Measurements from ENCODE around the gene WWOX.

The WWOX gene

GRCh38 chr16:78654929-78655328, 555.5 kb downstream of the WWOX start:
- TF ChIP-seq POLR2AphosphoS5 (IDR thresholded peaks at IDR 0.05; ENCODE audit: low read depth, low read length), result no peak
- no peak for TF ChIP-seq FOXP2 (optimal IDR thresholded peaks at IDR 0.05; ENCODE audit: borderline replicate concordance, extremely low read depth, extremely low read length, insufficient read depth)
- no peak for TF ChIP-seq SIN3A (IDR thresholded peaks at IDR 0.05; ENCODE audit: borderline replicate concordance, insufficient read depth, low read length)
- TF ChIP-seq REST (IDR thresholded peaks at IDR 0.05; ENCODE audit: insufficient read depth in 1 of 2, low read depth in 2 of 2, low read length in 2 of 2), result no peak
- TF ChIP-seq TAF1 (IDR thresholded peaks at IDR 0.05; ENCODE audit: borderline replicate concordance, insufficient read depth, low read length), result no peak

GRCh38 chr16:78655331-78656113, 556.1 kb downstream of the WWOX start:
- no peak for TF ChIP-seq TAF1 (IDR thresholded peaks at IDR 0.05; ENCODE audit: borderline replicate concordance, insufficient read depth, low read length)
- no peak for TF ChIP-seq SIN3A (IDR thresholded peaks at IDR 0.05; ENCODE audit: borderline replicate concordance, insufficient read depth, low read length)
- no peak for TF ChIP-seq REST (IDR thresholded peaks at IDR 0.05; ENCODE audit: insufficient read depth in 1 of 2, low read depth in 2 of 2, low read length in 2 of 2)
- no peak for TF ChIP-seq POLR2AphosphoS5 (IDR thresholded peaks at IDR 0.05; ENCODE audit: low read depth, low read length)
- no peak for TF ChIP-seq FOXP2 (optimal IDR thresholded peaks at IDR 0.05; ENCODE audit: borderline replicate concordance, extremely low read depth, extremely low read length, insufficient read depth)

GRCh38 chr16:78656887-78657286, 557.4 kb downstream of the WWOX start:
- TF ChIP-seq FOXP2 (optimal IDR thresholded peaks at IDR 0.05; ENCODE audit: borderline replicate concordance, extremely low read depth, extremely low read length, insufficient read depth) (no peak), REST (IDR thresholded peaks at IDR 0.05; ENCODE audit: insufficient read depth in 1 of 2, low read depth in 2 of 2, low read length in 2 of 2) (no peak), TAF1 (IDR thresholded peaks at IDR 0.05; ENCODE audit: borderline replicate concordance, insufficient read depth, low read length) (no peak), SIN3A (IDR thresholded peaks at IDR 0.05; ENCODE audit: borderline replicate concordance, insufficient read depth, low read length) (no peak), POLR2AphosphoS5 (IDR thresholded peaks at IDR 0.05; ENCODE audit: low read depth, low read length) (no peak)

GRCh38 chr16:78659216-78659615, 559.8 kb downstream of the WWOX start:
- TF ChIP-seq TAF1 (IDR thresholded peaks at IDR 0.05; ENCODE audit: borderline replicate concordance, insufficient read depth, low read length) (no peak), SIN3A (IDR thresholded peaks at IDR 0.05; ENCODE audit: borderline replicate concordance, insufficient read depth, low read length) (no peak), POLR2AphosphoS5 (IDR thresholded peaks at IDR 0.05; ENCODE audit: low read depth, low read length) (no peak), FOXP2 (optimal IDR thresholded peaks at IDR 0.05; ENCODE audit: borderline replicate concordance, extremely low read depth, extremely low read length, insufficient read depth) (no peak), REST (IDR thresholded peaks at IDR 0.05; ENCODE audit: insufficient read depth in 1 of 2, low read depth in 2 of 2, low read length in 2 of 2) (no peak)
